Measurements from ENCODE around the gene KLK1. TPM values are rescaled to one million over a fixed set of nuclear protein-coding genes. Genes with fewer than 3 reads are reported as not detected.

KLK1 gene
- total RNA-seq: under 1 TPM in 1 of 4 donors, not detected in 3; 0.68 TPM

DNA sequence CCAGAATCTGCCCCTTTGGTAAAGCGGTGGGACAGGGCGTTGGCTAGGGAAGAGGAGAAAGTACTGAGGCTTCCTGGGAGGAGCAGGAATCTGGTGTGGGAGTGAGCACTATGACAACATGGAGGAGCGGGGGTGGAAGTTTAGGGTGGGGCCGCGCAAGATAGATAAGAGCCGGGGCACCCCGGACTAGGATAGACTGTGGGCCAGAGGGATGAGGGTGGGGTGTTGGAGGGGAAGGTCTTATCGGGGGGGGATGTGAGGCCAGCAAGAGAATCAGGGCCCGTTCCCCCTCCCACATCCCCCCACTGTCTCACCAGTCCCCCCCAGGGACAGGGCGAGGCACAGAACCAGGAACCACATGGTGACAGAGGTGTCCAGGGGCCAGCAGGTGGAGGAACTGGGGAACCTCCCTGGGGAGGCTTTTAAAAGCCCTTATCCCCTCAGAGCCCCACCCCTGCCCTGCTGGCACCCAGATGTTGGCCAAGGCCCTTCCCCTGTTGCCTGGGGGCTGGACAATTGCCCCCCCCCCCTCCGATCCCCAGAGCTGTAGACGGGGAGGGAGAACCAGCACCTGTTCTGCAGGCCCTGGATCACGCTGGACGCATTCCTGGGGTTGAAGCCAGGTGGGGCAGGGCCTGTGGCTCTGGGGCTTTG, at the start of gene KLK1:
TSS of gene KLK1 (minus strand) at position 399 of the 654 bp plus-strand sequence. CDS start at position 360, 39 bp downstream.
- TF ChIP-seq, protein P1, sequence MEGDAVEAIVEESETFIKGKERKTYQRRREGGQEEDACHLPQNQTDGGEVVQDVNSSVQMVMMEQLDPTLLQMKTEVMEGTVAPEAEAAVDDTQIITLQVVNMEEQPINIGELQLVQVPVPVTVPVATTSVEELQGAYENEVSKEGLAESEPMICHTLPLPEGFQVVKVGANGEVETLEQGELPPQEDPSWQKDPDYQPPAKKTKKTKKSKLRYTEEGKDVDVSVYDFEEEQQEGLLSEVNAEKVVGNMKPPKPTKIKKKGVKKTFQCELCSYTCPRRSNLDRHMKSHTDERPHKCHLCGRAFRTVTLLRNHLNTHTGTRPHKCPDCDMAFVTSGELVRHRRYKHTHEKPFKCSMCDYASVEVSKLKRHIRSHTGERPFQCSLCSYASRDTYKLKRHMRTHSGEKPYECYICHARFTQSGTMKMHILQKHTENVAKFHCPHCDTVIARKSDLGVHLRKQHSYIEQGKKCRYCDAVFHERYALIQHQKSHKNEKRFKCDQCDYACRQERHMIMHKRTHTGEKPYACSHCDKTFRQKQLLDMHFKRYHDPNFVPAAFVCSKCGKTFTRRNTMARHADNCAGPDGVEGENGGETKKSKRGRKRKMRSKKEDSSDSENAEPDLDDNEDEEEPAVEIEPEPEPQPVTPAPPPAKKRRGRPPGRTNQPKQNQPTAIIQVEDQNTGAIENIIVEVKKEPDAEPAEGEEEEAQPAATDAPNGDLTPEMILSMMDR (IDR thresholded peaks at IDR 0.05; ENCODE audit: low read depth): no peak

- TF ChIP-seq, protein P1 (IDR thresholded peaks at IDR 0.05; ENCODE audit: low read depth): no peak
Measured at GRCh38 chr19:50873056-50873455, 49.5 kb upstream of the KLK1 start, which contains the start of gene KLK2. TSS of gene KLK2 (plus strand) at chr19:50873439. CDS start at chr19:50873474, 35 bp downstream.

GRCh38 chr19:50870417-50871089, 47.0 kb upstream of the KLK1 start:
- TF ChIP-seq, protein P1 (IDR thresholded peaks at IDR 0.05; ENCODE audit: low read depth): no peak

DNA sequence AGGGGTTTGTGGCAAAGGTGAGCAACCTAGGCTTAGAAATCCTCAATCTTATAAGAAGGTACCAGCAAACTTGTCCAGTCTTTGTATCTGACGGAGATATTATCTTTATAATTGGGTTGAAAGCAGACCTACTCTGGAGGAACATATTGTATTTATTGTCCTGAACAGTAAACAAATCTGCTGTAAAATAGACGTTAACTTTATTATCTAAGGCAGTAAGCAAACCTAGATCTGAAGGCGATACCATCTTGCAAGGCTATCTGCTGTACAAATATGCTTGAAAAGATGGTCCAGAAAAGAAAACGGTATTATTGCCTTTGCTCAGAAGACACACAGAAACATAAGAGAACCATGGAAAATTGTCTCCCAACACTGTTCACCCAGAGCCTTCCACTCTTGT, 45.9 kb upstream of the KLK1 start:
- TF ChIP-seq, protein P1 (IDR thresholded peaks at IDR 0.05; ENCODE audit: low read depth): no peak

GRCh38 chr19:50861496-50862286, 38.1 kb upstream of the KLK1 start:
- TF ChIP-seq, protein P1 (IDR thresholded peaks at IDR 0.05; ENCODE audit: low read depth): no peak

DNA sequence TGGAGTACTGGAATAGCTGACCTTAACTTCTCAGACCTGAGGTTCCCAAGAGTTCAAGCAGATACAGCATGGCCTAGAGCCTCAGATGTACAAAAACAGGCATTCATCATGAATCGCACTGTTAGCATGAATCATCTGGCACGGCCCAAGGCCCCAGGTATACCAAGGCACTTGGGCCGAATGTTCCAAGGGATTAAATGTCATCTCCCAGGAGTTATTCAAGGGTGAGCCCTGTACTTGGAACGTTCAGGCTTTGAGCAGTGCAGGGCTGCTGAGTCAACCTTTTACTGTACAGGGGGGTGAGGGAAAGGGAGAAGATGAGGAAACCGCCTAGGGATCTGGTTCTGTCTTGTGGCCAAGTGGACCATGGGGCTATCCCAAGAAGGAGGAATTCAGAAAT, 37.4 kb upstream of the KLK1 start:
- TF ChIP-seq, protein P1 (IDR thresholded peaks at IDR 0.05; ENCODE audit: low read depth): no peak

- TF ChIP-seq, protein P1 (IDR thresholded peaks at IDR 0.05; ENCODE audit: low read depth): no peak
Measured at GRCh38 chr19:50859849-50860248, 36.3 kb upstream of the KLK1 start.

Data from subcutaneous adipose tissue (tissue), 4 donors.